ENCODE results near the gene CLTRN. TPM values are rescaled to one million over a fixed set of nuclear protein-coding genes. Genes with fewer than 3 reads are reported as not detected.

Gene CLTRN
- total and polyA plus RNA-seq, 2 of the 13 experiments (the other 11 are each of a cell fraction or from before 2014, with no cell fraction given) = 0.37 to 0.53 TPM

DNA sequence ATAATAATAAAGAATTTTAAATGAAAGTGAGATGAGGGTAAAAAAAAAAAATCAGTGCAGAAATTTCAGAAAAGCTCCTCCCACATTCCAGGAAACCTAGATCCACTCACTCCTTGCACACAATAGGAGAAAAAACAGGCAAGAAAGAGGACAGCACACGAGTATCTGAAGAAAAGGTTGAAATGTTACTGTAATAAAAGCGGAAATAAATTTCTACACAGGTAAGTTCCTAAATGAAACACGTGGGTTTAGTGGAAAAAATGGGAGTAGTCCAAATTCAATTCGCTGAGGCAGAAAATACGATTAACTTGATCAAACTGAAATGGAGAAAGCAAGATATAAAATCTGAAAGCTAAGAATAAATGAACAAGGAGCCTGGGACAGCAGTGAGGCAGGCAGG, 61.8 kb downstream of the CLTRN start:
- POLR2A ChIA-PET = no interaction called here
- no peaks in the 10 kb centered on the region for H4K20me1 ChIP-seq (ENCODE audit: insufficient read depth, low read length)
- H2AFZ ChIP-seq (ENCODE audit: low read length) = no peak overlapping the region
- FAIRE-seq = no peak
- no peaks in the 10 kb centered on the region for H3K27me3 ChIP-seq (ENCODE audit: control insufficient read depth in 1 of 2, insufficient read depth in 2 of 2, low read length in 2 of 2)
- H3K27ac ChIP-seq (ENCODE audit: extremely low read length, insufficient read depth, low read length) = peak overlapping the region; percentile 88
- CTCF ChIA-PET (ENCODE audit: low intra/inter-chr PET ratio, low total read pairs) = no interaction called here
- no peaks in the 10 kb centered on the region for H3K9me3 ChIP-seq (ENCODE audit: low read length)
- TF ChIP-seq NFYC (CRISPR knock-in tag; IDR thresholded peaks at IDR 0.05) (no peak), ATF7-NPFF (CRISPR knock-in tag; IDR thresholded peaks at IDR 0.05; ENCODE audit: low read depth) (no peak), ZNF292 (CRISPR knock-in tag; IDR thresholded peaks at IDR 0.05; ENCODE audit: borderline replicate concordance, low read depth) (no peak), ZNF607 (CRISPR knock-in tag; IDR thresholded peaks at IDR 0.05; ENCODE audit: borderline replicate concordance) (no peak), ZNF496 (CRISPR knock-in tag; IDR thresholded peaks at IDR 0.05; ENCODE audit: insufficient replicate concordance) (no peak), ZNF543 (CRISPR knock-in tag; IDR thresholded peaks at IDR 0.05) (no peak), ZNF326 (CRISPR knock-in tag; IDR thresholded peaks at IDR 0.05; ENCODE audit: borderline replicate concordance) (no peak), MEF2D (CRISPR knock-in tag; IDR thresholded peaks at IDR 0.05) (no peak), SRSF1 (optimal IDR thresholded peaks at IDR 0.05; ENCODE audit: low read depth, low read length) (no peak), TBP (CRISPR knock-in tag; IDR thresholded peaks at IDR 0.05) (no peak), SP2 (CRISPR knock-in tag; IDR thresholded peaks at IDR 0.05) (no peak)
- TF ChIP-seq, protein P1, sequence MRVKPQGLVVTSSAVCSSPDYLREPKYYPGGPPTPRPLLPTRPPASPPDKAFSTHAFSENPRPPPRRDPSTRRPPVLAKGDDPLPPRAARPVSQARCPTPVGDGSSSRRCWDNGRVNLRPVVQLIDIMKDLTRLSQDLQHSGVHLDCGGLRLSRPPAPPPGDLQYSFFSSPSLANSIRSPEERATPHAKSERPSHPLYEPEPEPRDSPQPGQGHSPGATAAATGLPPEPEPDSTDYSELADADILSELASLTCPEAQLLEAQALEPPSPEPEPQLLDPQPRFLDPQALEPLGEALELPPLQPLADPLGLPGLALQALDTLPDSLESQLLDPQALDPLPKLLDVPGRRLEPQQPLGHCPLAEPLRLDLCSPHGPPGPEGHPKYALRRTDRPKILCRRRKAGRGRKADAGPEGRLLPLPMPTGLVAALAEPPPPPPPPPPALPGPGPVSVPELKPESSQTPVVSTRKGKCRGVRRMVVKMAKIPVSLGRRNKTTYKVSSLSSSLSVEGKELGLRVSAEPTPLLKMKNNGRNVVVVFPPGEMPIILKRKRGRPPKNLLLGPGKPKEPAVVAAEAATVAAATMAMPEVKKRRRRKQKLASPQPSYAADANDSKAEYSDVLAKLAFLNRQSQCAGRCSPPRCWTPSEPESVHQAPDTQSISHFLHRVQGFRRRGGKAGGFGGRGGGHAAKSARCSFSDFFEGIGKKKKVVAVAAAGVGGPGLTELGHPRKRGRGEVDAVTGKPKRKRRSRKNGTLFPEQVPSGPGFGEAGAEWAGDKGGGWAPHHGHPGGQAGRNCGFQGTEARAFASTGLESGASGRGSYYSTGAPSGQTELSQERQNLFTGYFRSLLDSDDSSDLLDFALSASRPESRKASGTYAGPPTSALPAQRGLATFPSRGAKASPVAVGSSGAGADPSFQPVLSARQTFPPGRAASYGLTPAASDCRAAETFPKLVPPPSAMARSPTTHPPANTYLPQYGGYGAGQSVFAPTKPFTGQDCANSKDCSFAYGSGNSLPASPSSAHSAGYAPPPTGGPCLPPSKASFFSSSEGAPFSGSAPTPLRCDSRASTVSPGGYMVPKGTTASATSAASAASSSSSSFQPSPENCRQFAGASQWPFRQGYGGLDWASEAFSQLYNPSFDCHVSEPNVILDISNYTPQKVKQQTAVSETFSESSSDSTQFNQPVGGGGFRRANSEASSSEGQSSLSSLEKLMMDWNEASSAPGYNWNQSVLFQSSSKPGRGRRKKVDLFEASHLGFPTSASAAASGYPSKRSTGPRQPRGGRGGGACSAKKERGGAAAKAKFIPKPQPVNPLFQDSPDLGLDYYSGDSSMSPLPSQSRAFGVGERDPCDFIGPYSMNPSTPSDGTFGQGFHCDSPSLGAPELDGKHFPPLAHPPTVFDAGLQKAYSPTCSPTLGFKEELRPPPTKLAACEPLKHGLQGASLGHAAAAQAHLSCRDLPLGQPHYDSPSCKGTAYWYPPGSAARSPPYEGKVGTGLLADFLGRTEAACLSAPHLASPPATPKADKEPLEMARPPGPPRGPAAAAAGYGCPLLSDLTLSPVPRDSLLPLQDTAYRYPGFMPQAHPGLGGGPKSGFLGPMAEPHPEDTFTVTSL (CRISPR knock-in tag; IDR thresholded peaks at IDR 0.05; ENCODE audit: borderline replicate concordance) = no peak
- ATAC-seq = no peak
- WGBS (ENCODE audit: low lambda C conversion rate) = 83% methylated on average over 5 of the region's 5 CpGs
- H3K4me1 ChIP-seq (ENCODE audit: insufficient read depth, low read length) = peaks cover 60% of the 10 kb centered on the region
- no peaks in the 10 kb centered on the region for H3K36me3 ChIP-seq (replicated peaks in 1 of 2; ENCODE audit: control insufficient read depth in 1 of 2, insufficient read depth in 2 of 2, low read length in 2 of 2)
- DNase-seq (ENCODE audit: low spot score) = no peak
- no TSS peak for BruUV-seq (replicated peaks)
- H3K9ac ChIP-seq (ENCODE audit: insufficient read depth, low read depth, low read length) = no peak overlapping the region
- intact Hi-C loops (cut with micrococcal nuclease; ENCODE audit: unreplicated experiment) (no loop called here), in situ Hi-C loops (cut with HindIII; ENCODE audit: extremely low pct_ligation_motif_present, low pct_unique_long_range_greater_than_20kb) (no loop called here)
- no peak overlapping the region for H3K4me2 ChIP-seq (ENCODE audit: low read depth, low read length)
- no peak overlapping the region for H3K4me3 ChIP-seq (replicated peaks in 1 of 3; ENCODE audit: insufficient read depth in 1 of 3, low read depth in 2 of 3, low read length in 3 of 3)
- H3K79me2 ChIP-seq (ENCODE audit: insufficient read depth, low read length) = no peaks in the 10 kb centered on the region

Data from HepG2 (cell line).